Measurements from ENCODE around the gene STX10. TPM values are rescaled to one million over a fixed set of nuclear protein-coding genes. Genes with fewer than 3 reads are reported as not detected.
A peak's percentile ranks its signal among the peaks of the same experiment; 100 is the strongest.

Gene STX10
- total RNA-seq, 1 experiment from 2014 or later: 43.6 TPM

DNA sequence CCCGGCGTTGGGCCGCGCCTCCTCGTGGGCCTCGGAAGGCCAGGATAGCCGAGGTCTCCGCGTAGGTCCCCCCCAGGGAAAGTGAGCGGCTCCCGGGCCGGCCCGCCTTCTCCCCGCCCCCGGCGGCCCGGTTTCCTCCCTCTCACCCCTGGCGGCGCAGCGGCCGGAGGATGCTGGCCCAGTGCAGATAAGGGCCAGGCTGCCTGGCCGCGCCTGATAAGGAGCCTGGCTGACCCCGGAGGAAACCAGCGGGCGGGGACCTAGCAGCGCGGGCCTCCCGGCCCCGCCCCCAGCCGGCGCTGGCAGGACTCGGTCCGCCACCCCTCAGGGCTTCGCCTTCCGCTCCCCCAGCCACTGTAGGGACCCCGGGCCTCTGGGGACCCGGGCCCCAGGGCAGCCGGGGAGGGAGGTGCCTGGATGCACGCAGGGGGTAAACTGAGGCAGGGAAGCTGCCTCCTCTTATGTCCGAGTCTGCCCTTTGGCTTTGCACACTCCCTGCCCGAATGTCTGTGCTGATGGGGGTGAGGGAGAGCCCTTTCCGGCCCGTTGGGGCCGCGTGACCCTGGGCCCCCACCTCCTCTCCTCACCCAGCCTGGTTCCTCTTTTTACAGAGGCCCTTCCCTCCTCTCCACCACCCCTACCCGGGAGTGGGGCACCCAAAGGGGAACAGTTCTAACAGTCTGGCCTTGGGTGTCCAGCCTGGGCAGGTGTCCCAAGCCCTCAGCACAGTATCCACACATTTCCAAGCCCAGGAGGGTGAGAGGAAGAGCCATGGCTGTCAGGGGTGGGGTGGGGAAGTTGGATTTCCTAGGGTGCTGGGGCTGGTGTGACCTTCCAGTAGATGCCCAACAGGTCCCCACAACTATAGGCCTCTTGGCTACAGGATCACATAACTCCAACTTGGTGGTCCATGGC lies 47.3 kb downstream of the STX10 start, which contains the start of gene LYL1:
Gene LYL1 (minus strand): TSS at position 193 of the 915 bp plus-strand sequence. CDS start 1,687 bp downstream, outside the sequence.
- H3K9me3 ChIP-seq (ENCODE audit: control insufficient read depth, insufficient read depth, low read depth, low read length): no peaks in the 10 kb centered on the region
- peak within 1 kb of the TSS; percentile 48 for H3K27ac ChIP-seq (ENCODE audit: low read length)
- H3K4me1 ChIP-seq (ENCODE audit: control insufficient read depth, insufficient read depth, low read length): peaks cover 9% of the 10 kb centered on the region
- POLR2A ChIA-PET: no interaction called here
- CTCF ChIA-PET: no interaction called here
- H3K4me3 ChIP-seq (ENCODE audit: low read depth in 2 of 2, low read length in 2 of 2): peak within 1 kb of the TSS; percentile 18 to 32
- ATAC-seq (peak; percentile 66), DNase-seq (ENCODE audit: low read depth, low spot score) (no peak)
- intact Hi-C loops (cut with micrococcal nuclease; ENCODE audit: unreplicated experiment): no loop called here
- no TSS peak for BruUV-seq (replicated peaks)
- 0 out of 2 replicates have a peak, but pooled peaks cover 2% of the 10 kb centered on the region for H3K36me3 ChIP-seq (ENCODE audit: control insufficient read depth, insufficient read depth, low read length)
- H3K27me3 ChIP-seq (ENCODE audit: control insufficient read depth, insufficient read depth, low read length): no peaks in the 10 kb centered on the region
- no peak for TF ChIP-seq TCF7L2 (IDR thresholded peaks at IDR 0.05; ENCODE audit: low read depth, low read length)
- TF ChIP-seq REST (IDR thresholded peaks at IDR 0.05; ENCODE audit: insufficient read depth in 1 of 2, low read depth in 2 of 2, low read length in 1 of 2): no peak
- no peak for TF ChIP-seq SIN3A (IDR thresholded peaks at IDR 0.05; ENCODE audit: borderline replicate concordance, insufficient read depth, low read depth, low read length)
- no peak for TF ChIP-seq POLR2AphosphoS5 (IDR thresholded peaks at IDR 0.05; ENCODE audit: low read depth, low read length)
- TF ChIP-seq CTCF (IDR thresholded peaks at IDR 0.05): no peak
- in situ Hi-C loops (cut with HindIII; ENCODE audit: low pct_unique_long_range_greater_than_20kb, low sequenced_read_pairs): no loop called here

DNA sequence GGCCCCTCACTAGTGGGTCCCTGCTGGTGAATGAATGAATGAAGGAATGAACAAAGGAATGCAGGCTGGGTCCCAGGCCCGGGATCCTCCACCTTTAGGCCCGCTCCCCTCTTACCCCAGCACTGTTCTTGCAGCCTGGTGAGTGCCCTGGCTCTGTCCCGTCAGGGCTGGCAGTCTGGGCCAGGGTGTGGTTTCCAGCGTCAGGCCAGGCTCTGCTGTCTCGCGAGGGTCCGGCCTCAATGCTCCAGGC lies 47.8 kb downstream of the STX10 start:
- H3K27me3 ChIP-seq (ENCODE audit: control insufficient read depth, insufficient read depth, low read length): no peaks in the 10 kb centered on the region
- H3K4me3 ChIP-seq (ENCODE audit: low read depth in 2 of 2, low read length in 2 of 2): peak overlapping the region; percentile 18 to 32
- no peaks in the 10 kb centered on the region for H3K9me3 ChIP-seq (ENCODE audit: control insufficient read depth, insufficient read depth, low read depth, low read length)
- 0 out of 2 replicates have a peak, but pooled peaks cover under 1% of the 10 kb centered on the region for H3K36me3 ChIP-seq (ENCODE audit: control insufficient read depth, insufficient read depth, low read length)
- POLR2A ChIA-PET: no interaction called here
- intact Hi-C loops (cut with micrococcal nuclease; ENCODE audit: unreplicated experiment) (no loop called here), in situ Hi-C loops (cut with HindIII; ENCODE audit: low pct_unique_long_range_greater_than_20kb, low sequenced_read_pairs) (no loop called here)
- no peak for DNase-seq (ENCODE audit: low read depth, low spot score)
- no TSS peak for BruUV-seq (replicated peaks)
- CTCF ChIA-PET: no interaction called here
- peak; percentile 71 for ATAC-seq
- H3K27ac ChIP-seq (ENCODE audit: low read length): peak overlapping the region; percentile 2; the same call in 1 of the 2 replicates
- TF ChIP-seq REST (IDR thresholded peaks at IDR 0.05; ENCODE audit: insufficient read depth in 1 of 2, low read depth in 2 of 2, low read length in 1 of 2): no peak
- no peak for TF ChIP-seq CTCF (IDR thresholded peaks at IDR 0.05)
- no peak for TF ChIP-seq SIN3A (IDR thresholded peaks at IDR 0.05; ENCODE audit: borderline replicate concordance, insufficient read depth, low read depth, low read length)
- TF ChIP-seq POLR2AphosphoS5 (IDR thresholded peaks at IDR 0.05; ENCODE audit: low read depth, low read length): no peak
- TF ChIP-seq TCF7L2 (IDR thresholded peaks at IDR 0.05; ENCODE audit: low read depth, low read length): no peak
- peaks cover 9% of the 10 kb centered on the region for H3K4me1 ChIP-seq (ENCODE audit: control insufficient read depth, insufficient read depth, low read length)

All from Panc1 (cell line).